ENCODE data around the gene APBA1.

Gene APBA1

DNA sequence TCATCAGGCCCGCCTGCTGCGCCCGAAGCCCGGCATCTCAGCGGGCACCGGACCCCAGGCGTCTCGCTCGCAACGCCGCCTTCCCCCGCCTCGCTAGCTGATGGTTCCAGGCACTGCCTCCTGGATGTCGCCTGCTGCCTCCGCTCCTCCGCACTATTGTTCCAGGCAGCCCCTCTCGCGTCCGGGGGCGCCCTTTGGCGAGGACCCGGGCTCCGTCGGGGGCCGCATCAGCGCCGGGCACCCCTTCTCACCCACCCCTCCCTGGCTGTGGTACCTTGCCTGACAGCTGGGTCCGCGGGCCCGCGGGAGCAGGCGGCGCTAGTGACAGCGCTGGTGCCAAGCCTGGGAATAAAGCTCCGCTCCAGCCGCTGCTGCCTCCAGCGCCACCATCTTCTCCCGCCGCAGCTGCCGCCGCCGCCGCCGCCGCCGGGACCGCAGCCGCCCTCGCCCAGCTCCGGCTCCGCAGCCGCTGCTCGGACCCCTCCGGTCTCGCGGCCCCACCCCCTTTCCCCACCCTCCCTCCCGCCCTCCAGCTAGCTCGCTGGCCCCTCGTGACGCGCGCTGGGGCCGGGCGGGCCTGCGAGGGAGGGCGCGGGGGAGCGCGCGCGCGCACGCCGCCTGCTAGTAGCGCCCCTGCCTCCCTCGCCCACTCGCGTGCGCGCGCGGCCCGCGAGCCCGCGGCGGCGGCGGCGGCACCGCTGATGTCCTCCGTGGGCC, at the start of gene APBA1:
Gene APBA1 (minus strand): TSS at position 493 of the 717 bp plus-strand sequence.
- no peak within 1 kb of the TSS for H3K27ac Mint-ChIP-seq (ENCODE audit: low read depth)
- peaks cover 44% of the 10 kb centered on the region for H3K27me3 Mint-ChIP-seq
- DNase-seq (ENCODE audit: low spot score in 2 of 2) (no peak), ATAC-seq (replicated peaks; ENCODE audit: extremely low read depth, poor library complexity, severe bottlenecking) (peak; percentile 24)
- no peaks in the 10 kb centered on the region for H3K9me3 Mint-ChIP-seq
- H3K4me3 Mint-ChIP-seq, result peak within 1 kb of the TSS; percentile 76
- H3K4me1 Mint-ChIP-seq, result peaks cover 7% of the 10 kb centered on the region
- peaks cover 3% of the 10 kb centered on the region for H3K36me3 Mint-ChIP-seq (ENCODE audit: insufficient read depth)

DNA sequence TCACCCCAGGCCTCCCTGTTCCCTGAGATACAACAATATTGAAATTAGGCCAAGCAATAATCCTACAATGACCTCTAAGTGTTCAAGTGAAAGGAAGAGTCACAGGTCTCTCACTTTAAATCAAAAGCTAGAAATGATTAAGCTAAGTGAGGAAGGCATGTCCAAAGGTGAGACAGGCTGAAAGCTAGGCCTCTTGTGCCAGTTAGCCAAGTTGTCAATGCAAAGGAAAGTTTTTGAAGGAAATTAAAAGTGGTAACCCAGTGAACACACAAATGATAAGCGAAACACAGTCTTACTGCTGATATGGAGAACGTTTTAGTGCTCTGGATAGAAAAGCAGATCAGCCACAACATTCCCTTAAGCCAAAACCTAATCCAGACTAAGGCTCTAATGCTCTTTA, 47.8 kb upstream of the APBA1 start:
- Mint-ChIP-seq H3K36me3 (ENCODE audit: insufficient read depth) (peaks cover 27% of the 10 kb centered on the region), H3K9me3 (no peaks in the 10 kb centered on the region), H3K4me3 (no peak overlapping the region), H3K27me3 (no peaks in the 10 kb centered on the region), H3K4me1 (no peaks in the 10 kb centered on the region), H3K27ac (ENCODE audit: low read depth) (no peak overlapping the region)
- ATAC-seq (replicated peaks; ENCODE audit: extremely low read depth, poor library complexity, severe bottlenecking) (no peak), DNase-seq (ENCODE audit: low spot score in 2 of 2) (no peak)

DNA sequence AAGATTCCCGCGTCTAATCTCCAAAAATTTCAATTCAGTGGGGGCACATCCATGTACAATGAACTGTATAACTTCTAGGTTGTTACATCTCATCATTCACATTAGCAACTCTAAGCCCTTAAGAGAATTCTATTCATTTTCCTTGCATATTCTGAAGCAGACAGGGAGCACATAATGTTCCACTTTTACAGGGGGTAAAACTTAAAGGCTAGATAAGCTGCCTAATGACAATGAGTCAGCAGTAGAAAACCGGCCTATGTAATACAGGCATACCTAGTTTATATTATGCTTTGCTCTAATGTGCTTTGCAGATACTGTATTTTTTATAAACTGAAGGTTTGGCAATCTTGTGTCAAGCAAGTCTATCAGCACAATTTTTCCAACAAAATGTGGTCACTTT, 47.2 kb upstream of the APBA1 start:
- DNase-seq (ENCODE audit: low spot score in 2 of 2), result no peak

DNA sequence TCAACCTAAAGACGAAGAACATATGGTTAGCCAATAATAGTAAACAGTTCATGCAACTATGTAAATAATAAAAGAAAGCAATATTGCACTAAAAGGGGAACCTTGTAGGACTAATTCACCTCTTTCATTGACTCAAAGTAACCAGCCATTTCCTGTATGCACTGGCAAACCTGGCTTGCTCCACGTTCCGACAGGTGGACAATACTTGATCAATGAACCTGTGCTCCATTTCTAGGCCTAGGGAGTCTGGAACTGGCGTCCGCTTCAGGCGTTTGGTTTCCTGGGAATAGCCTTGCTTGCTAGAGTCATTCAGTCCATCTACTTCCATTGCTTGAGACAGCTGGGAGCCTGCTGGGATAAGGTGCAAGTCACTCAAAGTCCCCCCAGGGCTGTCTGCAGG, 46.0 kb upstream of the APBA1 start:
- no peaks in the 10 kb centered on the region for H3K9me3 Mint-ChIP-seq
- H3K4me1 Mint-ChIP-seq, result no peaks in the 10 kb centered on the region
- DNase-seq (ENCODE audit: low spot score in 2 of 2) (no peak), ATAC-seq (replicated peaks; ENCODE audit: extremely low read depth, poor library complexity, severe bottlenecking) (no peak)
- H3K4me3 Mint-ChIP-seq, result no peak overlapping the region
- no peak overlapping the region for H3K27ac Mint-ChIP-seq (ENCODE audit: low read depth)
- no peaks in the 10 kb centered on the region for H3K27me3 Mint-ChIP-seq
- H3K36me3 Mint-ChIP-seq (ENCODE audit: insufficient read depth), result peaks cover 17% of the 10 kb centered on the region

More for the DNA sequence above, 47.2 kb upstream of the APBA1 start:
- Mint-ChIP-seq H3K4me1 (no peaks in the 10 kb centered on the region), H3K27me3 (no peaks in the 10 kb centered on the region), H3K4me3 (no peak overlapping the region), H3K36me3 (ENCODE audit: insufficient read depth) (peaks cover 23% of the 10 kb centered on the region), H3K27ac (ENCODE audit: low read depth) (no peak overlapping the region), H3K9me3 (no peaks in the 10 kb centered on the region)
- no peak for ATAC-seq (replicated peaks; ENCODE audit: extremely low read depth, poor library complexity, severe bottlenecking)

DNA sequence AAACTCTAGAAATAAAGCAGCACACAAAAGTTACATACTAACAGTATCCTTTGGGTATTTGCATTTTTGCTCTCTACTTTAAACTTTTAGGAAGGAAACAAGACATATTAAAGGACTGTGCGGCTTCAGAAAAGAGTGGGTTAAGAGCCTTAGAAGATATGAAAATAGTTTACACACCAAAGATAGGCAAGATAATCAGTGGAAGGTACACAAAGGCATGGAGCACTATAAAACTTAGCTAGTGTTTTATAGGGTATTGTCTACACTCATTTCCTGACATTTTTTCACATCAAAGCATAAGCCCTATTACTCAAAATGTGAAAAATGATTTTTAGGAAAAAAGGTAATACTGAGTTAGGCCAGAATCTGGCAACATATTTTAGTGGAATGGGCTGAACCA, 43.7 kb upstream of the APBA1 start:
- H3K4me1 Mint-ChIP-seq, result no peaks in the 10 kb centered on the region

DNA sequence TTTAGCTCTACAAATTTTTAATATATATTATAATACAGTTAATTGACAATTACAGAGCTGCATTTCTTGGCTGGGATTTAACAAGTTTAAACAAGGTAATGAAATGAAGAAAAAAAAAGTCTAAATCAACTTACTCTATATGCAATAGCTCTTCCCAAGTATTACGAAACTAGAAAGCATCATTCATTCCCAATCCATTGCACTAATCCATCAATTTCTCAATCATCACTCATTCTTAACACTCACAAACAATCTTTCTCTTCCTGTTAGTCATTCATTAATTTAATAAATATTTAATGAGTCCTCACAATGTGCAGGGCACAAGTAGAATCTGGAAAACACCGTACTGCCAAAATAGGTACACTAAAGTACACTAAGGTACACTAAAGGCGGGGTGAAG, 42.9 kb upstream of the APBA1 start:
- Mint-ChIP-seq H3K9me3 (no peaks in the 10 kb centered on the region), H3K36me3 (ENCODE audit: insufficient read depth) (peaks cover 9% of the 10 kb centered on the region), H3K27ac (ENCODE audit: low read depth) (no peak overlapping the region), H3K4me3 (no peak overlapping the region), H3K27me3 (no peaks in the 10 kb centered on the region), H3K4me1 (no peaks in the 10 kb centered on the region)
- DNase-seq (ENCODE audit: low spot score in 2 of 2) (no peak), ATAC-seq (replicated peaks; ENCODE audit: extremely low read depth, poor library complexity, severe bottlenecking) (no peak)

More for the DNA sequence above, 43.7 kb upstream of the APBA1 start:
- ATAC-seq (replicated peaks; ENCODE audit: extremely low read depth, poor library complexity, severe bottlenecking), result no peak
- H3K36me3 Mint-ChIP-seq (ENCODE audit: insufficient read depth), result peaks cover 12% of the 10 kb centered on the region
- DNase-seq (ENCODE audit: low spot score in 2 of 2), result no peak
- H3K9me3 Mint-ChIP-seq, result no peaks in the 10 kb centered on the region
- no peaks in the 10 kb centered on the region for H3K27me3 Mint-ChIP-seq
- no peak overlapping the region for H3K27ac Mint-ChIP-seq (ENCODE audit: low read depth)
- no peak overlapping the region for H3K4me3 Mint-ChIP-seq

DNA sequence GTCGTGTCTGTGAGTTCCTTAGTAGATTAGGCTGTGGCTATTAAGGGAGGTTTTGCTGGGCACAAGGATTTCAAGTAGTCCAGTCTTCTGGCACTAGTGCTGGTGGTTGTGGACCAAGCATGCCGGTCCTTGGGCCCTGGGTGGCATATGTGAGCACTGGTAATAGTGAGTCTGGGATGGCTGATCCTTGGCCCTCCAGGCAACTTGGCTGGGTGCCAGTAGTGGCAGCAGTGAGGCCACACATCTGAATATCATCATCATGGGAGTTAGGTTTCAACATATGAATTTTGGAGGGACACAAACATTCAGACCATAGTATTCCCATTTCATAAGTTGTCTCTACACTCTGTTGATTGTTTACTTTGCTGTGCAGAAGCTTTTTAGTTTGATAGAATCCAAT, 25.3 kb upstream of the APBA1 start:
- H3K36me3 Mint-ChIP-seq (ENCODE audit: insufficient read depth), result no peaks in the 10 kb centered on the region
- DNase-seq (ENCODE audit: low spot score in 2 of 2), result no peak
- H3K4me3 Mint-ChIP-seq, result no peak overlapping the region
- H3K9me3 Mint-ChIP-seq, result peaks cover 23% of the 10 kb centered on the region
- H3K27ac Mint-ChIP-seq (ENCODE audit: low read depth), result no peak overlapping the region
- H3K27me3 Mint-ChIP-seq, result peaks cover 39% of the 10 kb centered on the region
- no peaks in the 10 kb centered on the region for H3K4me1 Mint-ChIP-seq
- ATAC-seq (replicated peaks; ENCODE audit: extremely low read depth, poor library complexity, severe bottlenecking), result no peak

DNA sequence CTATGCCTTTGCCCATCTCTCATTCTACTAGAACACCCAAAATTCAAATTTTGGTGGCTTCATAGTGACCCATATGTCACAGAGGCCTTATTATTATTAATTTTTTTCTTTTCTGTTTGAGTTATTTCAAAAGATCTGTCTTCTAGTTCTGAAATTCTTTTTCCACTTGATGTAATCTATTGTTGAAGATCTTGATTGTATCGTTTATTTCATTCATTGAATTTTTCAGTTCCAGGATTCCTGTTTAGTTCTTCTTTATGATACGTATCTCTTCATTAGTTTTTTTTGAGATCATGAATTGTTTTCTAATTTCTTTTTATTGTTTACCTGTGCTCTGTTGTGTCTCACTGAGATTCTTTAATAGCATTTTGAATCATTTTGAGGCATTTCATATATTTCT, 24.6 kb upstream of the APBA1 start:
- no peak overlapping the region for H3K4me3 Mint-ChIP-seq
- no peak overlapping the region for H3K27ac Mint-ChIP-seq (ENCODE audit: low read depth)
- no peak for ATAC-seq (replicated peaks; ENCODE audit: extremely low read depth, poor library complexity, severe bottlenecking)
- peaks cover 40% of the 10 kb centered on the region for H3K27me3 Mint-ChIP-seq
- no peak for DNase-seq (ENCODE audit: low spot score in 2 of 2)
- H3K9me3 Mint-ChIP-seq, result peaks cover 23% of the 10 kb centered on the region
- no peaks in the 10 kb centered on the region for H3K4me1 Mint-ChIP-seq
- no peaks in the 10 kb centered on the region for H3K36me3 Mint-ChIP-seq (ENCODE audit: insufficient read depth)

DNA sequence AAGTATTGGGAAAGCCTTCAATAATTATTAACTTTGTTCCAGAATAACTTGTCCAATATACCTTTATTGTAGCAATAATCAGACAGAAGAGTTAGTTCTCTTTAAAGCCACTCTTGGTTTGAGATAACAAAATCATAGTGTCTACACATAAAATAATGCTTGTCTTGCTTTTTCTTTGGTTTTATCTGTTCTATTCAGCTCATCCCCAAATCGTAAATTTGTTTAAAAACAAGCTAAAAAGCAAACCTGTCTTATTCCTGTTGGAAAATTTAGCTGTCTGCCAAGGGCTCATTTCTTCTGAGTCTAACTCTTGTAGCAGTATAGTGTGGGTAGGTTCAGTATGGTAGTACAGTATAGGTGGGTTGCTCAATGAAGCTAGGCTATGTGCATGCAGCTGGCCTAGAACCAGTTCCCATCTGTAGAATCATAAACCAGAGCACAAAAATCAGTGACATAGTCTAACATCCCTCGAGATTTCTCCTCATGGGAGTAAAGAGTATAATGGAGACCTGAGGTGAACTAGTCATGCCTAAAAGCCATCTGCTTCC, 17.9 kb upstream of the APBA1 start:
- Mint-ChIP-seq H3K27me3 (peaks cover 32% of the 10 kb centered on the region), H3K36me3 (ENCODE audit: insufficient read depth) (no peaks in the 10 kb centered on the region), H3K4me3 (no peak overlapping the region), H3K4me1 (no peaks in the 10 kb centered on the region), H3K9me3 (no peaks in the 10 kb centered on the region), H3K27ac (ENCODE audit: low read depth) (no peak overlapping the region)
- ATAC-seq (replicated peaks; ENCODE audit: extremely low read depth, poor library complexity, severe bottlenecking) (no peak), DNase-seq (ENCODE audit: low spot score in 2 of 2) (no peak)

DNA sequence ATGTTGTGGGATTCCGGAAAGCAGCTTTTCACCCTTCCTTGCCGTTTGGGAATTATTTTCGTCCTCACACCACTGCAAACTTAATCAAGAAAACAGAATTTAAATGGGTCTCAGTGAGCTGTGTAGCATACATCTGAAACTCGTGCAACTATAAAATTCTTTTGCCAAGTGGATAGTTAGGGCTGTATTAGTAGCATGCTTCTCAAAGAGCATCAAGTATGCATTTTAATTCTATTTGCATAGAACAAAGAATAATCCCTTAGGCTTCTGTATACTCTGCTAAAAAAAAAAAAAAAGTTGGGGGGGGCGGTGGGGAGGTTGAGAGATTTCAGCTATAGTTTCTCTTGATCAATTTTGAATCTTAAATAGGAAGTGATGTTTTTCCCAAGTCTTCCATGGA, 11.8 kb upstream of the APBA1 start:
- Mint-ChIP-seq H3K36me3 (ENCODE audit: insufficient read depth) (no peaks in the 10 kb centered on the region), H3K27ac (ENCODE audit: low read depth) (no peak overlapping the region), H3K4me3 (no peak overlapping the region), H3K27me3 (peaks cover 4% of the 10 kb centered on the region), H3K4me1 (no peaks in the 10 kb centered on the region), H3K9me3 (no peaks in the 10 kb centered on the region)
- DNase-seq (ENCODE audit: low spot score in 2 of 2), result no peak
- no peak for ATAC-seq (replicated peaks; ENCODE audit: extremely low read depth, poor library complexity, severe bottlenecking)

DNA sequence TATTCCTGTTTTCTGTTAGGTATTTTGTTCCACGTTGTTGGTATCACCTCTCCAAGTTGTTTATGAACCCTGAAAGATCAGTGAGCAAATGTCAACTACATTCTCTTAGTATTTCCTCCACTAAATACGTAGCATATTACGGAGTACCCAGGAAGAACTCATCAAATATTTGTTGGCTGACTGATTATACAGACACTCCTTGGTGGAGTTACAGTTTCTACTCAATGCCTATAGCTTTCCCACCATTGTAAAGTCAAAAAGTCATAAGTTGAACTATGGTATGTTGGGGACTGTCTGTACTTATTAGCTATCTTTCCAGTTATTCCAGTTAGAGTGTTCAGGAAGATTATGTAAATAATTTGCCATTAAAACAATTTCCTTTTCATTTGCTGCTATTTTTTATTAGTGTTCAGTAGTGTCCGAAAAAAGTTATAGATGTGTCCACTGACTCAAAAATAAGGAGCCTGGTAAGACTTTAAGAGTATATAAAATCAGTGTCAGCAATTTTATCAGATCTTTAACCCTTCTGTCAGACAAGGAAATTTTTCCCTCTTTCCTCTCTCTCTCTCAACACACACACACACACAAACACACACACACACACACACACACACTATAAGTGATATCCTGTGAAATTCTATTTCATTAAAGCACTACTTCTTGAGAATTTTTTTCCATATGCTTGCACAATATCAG, 6.8 kb upstream of the APBA1 start:
- ATAC-seq (replicated peaks; ENCODE audit: extremely low read depth, poor library complexity, severe bottlenecking) (no peak), DNase-seq (ENCODE audit: low spot score in 2 of 2) (no peak)
- H3K4me3 Mint-ChIP-seq, result no peak overlapping the region
- H3K27ac Mint-ChIP-seq (ENCODE audit: low read depth), result no peak overlapping the region
- H3K27me3 Mint-ChIP-seq, result peaks cover 36% of the 10 kb centered on the region
- H3K9me3 Mint-ChIP-seq, result no peaks in the 10 kb centered on the region
- no peaks in the 10 kb centered on the region for H3K36me3 Mint-ChIP-seq (ENCODE audit: insufficient read depth)
- H3K4me1 Mint-ChIP-seq, result peaks cover 7% of the 10 kb centered on the region

DNA sequence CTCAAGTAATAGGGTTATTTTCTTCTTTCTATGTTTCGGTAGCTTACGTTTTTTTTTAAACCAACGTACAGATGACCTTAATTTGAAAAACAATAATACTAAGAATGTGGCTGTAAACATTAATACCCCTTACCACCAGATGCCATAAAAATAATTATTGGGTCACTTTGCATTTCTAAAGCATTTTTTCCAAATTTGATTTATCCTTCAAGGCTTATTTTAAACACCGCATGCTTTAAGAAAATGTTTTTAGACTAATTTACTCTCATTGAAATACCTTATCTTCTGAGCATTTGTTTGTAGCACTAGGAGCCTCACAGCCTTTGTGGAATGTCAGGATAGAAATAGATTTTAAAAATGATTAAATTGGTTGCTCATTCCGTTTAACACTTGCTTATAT, 5.8 kb upstream of the APBA1 start:
- DNase-seq (ENCODE audit: low spot score in 2 of 2), result no peak
- peaks cover 41% of the 10 kb centered on the region for H3K27me3 Mint-ChIP-seq
- H3K4me1 Mint-ChIP-seq, result peaks cover 7% of the 10 kb centered on the region
- H3K9me3 Mint-ChIP-seq, result no peaks in the 10 kb centered on the region
- H3K27ac Mint-ChIP-seq (ENCODE audit: low read depth), result no peak overlapping the region
- H3K36me3 Mint-ChIP-seq (ENCODE audit: insufficient read depth), result no peaks in the 10 kb centered on the region
- no peak overlapping the region for H3K4me3 Mint-ChIP-seq
- ATAC-seq (replicated peaks; ENCODE audit: extremely low read depth, poor library complexity, severe bottlenecking), result no peak

DNA sequence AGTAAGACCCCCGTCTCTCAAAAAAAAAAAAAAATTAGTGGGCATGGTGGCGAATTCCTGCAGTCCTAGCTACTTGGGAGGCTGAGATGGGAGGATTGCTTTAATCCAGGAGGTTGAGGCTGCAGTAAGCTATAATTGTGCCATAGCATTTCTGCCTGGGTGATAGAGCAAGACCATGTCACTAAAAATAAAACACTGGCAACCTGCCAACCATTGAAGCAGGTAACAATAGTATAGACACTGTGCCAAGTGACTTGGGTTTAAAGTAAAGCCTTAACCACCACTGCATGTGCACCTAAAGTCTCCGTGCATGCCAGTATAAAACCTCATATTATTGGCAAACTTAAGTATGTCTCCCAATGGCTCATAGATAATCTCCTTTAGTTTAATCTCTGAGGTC, 3.4 kb upstream of the APBA1 start:
- no peak for ATAC-seq (replicated peaks; ENCODE audit: extremely low read depth, poor library complexity, severe bottlenecking)
- Mint-ChIP-seq H3K27ac (ENCODE audit: low read depth) (no peak overlapping the region), H3K27me3 (peaks cover 53% of the 10 kb centered on the region), H3K4me1 (peaks cover 7% of the 10 kb centered on the region), H3K36me3 (ENCODE audit: insufficient read depth) (peaks cover 3% of the 10 kb centered on the region), H3K4me3 (no peak overlapping the region), H3K9me3 (no peaks in the 10 kb centered on the region)
- DNase-seq (ENCODE audit: low spot score in 2 of 2), result no peak
